HG03097 (cell line): ENCODE data around the gene RFK.
A peak's percentile ranks its signal among the peaks of the same experiment; 100 is the strongest.
"Not testable (repeated sequence)": the region's sequence is repeated elsewhere in the genome, so short reads cannot be mapped to it uniquely, and the experiment has no call there.

Experiments used
- ATAC-seq: cut with Tn5 transposase; IDR thresholded peaks from one replicate; pipeline ENCODE4 v1.9.1; 2021; ENCODE audit not compliant: unreplicated experiment, low FRiP score

RFK gene

GRCh38 chr9:76394195-76394959 lies at the start of gene RFK:
Gene RFK, minus strand, starts transcription at chr9:76394426. Its CDS starts 255 bp downstream, at chr9:76394171.
- peak; percentile 69 for ATAC-seq

DNA sequence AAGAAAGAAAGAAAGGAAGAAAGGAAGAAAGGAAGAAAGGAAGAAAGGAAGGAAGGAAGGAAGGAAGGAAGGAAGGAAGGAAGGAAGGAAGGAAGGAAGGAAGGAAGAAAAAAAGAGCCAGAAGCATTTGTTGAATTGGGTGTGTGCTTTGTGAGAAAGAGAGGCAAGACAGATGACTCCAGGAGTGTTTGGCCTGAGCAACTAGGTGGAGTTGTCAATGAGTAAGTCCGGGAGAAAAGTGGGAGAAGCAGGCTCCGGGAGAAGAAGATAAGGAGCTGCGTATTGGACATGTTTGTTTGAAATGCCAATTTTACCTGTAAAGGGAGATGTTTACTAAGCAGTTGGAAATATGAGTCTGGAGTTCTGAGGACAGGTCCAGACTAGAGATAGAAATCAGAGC lies 49.7 kb upstream of the RFK start:
- ATAC-seq = no peak

GRCh38 chr9:76441551-76442322 lies 47.5 kb upstream of the RFK start:
- ATAC-seq = peak; percentile 66

GRCh38 chr9:76438841-76439588 lies 44.8 kb upstream of the RFK start:
- peak; percentile 61 for ATAC-seq

DNA sequence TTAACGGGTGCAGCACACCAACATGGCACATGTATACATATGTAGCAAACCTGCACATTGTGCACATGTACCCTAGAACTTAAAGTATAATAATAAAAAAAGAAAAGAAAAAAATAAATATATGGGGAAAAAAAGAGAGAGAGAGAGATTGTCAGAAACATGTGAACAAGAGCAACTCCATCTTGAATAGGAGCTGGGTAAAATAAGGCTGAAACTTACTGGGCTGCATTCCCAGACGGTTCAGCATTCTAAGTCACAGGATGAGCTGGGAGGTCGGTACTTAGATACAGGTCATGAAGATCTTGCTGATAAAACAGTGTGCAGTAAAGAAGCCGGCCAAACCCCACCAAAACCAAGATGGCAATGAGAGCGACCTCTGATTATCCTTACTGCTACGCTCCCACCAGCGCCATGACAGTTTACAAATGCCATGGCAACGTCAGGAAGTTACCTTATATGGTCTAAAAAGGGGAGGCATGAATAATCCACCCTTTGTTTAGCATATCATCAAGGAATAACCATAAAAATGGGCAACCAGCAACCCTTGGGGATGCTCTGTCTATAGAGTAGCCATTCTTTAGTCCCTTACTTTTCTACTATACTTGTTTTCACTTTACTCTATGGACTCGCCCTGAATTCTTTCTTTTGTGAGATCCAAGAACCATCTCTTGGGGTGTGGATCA lies 42.9 kb upstream of the RFK start:
- not testable (repeated sequence) for ATAC-seq

GRCh38 chr9:76434897-76435296 lies 40.7 kb upstream of the RFK start:
- ATAC-seq = not testable (repeated sequence)

DNA sequence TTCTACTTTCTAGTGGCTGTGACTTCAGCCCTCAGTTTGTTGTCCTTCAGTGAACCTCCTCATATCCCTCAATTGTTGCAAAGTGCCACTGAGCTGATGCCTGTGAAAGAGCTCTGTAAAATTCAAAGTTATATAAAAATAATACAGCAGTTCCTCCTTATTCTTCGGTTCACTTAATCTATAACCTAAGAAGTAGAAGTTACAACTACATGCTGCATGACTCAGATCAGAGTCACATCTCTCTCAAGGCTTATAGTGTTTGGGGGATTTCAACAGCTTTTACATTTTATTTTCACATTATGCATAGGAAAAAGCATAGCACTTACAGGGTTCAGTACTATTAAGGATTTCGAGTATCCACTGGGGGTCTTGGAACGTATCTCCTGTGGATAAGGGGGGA lies 39.6 kb upstream of the RFK start:
- no peak for ATAC-seq

- ATAC-seq = no peak
Observed at GRCh38 chr9:76433406-76433805, 39.2 kb upstream of the RFK start.

DNA sequence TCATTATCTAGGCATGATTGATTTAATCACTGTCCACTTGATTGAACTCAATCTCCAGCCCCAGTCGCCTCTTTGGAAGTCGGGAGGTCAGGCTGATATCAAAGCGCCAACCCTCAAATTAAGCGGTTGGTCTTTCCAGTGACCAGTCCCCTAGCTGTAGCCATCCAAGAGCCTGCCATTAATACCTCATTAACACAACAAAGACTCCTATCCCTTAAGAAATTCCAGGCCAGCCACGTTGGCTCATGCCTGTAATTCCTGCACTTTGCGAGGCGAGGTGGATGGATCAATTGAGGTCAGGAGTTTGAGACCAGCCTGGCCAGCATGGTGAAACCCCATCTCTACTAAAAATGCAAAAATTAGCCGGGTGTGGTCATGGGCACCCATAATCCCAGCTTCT lies 37.4 kb upstream of the RFK start:
- no peak for ATAC-seq

GRCh38 chr9:76426807-76427419 lies 32.7 kb upstream of the RFK start:
- ATAC-seq = no peak

DNA sequence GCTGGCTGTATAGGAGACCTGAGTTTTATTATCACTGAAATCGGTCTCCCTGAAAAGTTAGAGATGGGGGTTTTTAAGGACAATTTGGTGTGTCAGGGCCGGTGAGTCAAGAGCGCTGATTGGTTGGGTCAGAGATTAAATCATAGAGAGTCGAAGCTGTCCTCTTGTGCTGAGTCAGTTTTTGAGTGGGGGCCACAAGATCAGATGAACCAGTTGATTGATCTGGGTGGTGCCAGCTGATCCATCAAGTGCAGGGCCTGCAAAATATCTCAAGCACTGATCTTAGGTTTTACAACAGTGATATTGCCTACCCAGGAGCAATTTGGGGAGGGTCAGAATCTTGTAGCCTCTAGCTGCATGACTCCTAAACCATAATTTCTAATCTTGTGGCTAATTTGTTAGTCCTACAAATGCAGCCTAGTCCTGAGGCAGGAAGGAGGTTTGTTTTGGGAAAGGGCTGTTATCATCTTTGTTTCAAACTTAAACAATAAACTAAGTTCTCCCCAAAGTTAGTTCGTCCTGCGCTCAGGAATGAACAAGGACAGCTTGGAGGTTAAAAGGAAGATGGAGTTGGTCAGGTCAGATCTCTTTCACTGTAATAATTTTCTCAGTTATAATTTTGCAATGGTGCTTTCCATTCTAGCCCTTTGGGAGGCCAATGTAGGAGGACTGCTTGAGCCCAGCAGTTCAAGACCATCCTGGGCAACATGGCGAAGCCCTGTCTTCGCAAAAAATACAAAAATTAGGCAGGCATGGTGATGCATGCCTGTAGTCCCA lies 31.6 kb upstream of the RFK start:
- no peak for ATAC-seq

GRCh38 chr9:76424491-76424890 lies 30.3 kb upstream of the RFK start:
- ATAC-seq = no peak

GRCh38 chr9:76423216-76424177 lies 29.3 kb upstream of the RFK start:
- ATAC-seq = no peak

GRCh38 chr9:76419782-76420380 lies 25.7 kb upstream of the RFK start:
- no peak for ATAC-seq

- ATAC-seq = no peak
Observed at GRCh38 chr9:76417394-76417793, 23.2 kb upstream of the RFK start.

DNA sequence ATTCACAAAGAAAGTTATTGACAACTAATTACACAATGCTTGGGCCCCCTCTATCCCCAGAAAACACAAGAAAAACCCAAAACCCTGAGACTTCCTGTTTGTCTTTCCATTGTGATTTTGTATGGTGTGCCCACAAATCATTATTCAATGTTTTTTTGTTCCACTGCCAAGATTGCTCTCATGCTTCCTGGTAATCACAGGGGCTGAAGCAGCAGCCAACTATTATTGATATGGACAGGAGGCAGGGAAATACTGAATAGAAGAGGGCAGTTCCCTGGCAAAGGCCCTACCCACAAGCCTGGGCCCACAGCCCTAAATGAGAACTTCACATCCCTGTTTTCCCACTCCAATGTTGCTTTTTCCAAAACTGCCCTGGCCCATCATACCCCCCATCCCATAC lies 21.5 kb upstream of the RFK start:
- ATAC-seq = no peak

- no peak for ATAC-seq
Observed at GRCh38 chr9:76415154-76415553, 20.9 kb upstream of the RFK start.

- peak; percentile 79 for ATAC-seq
Observed at GRCh38 chr9:76414661-76415060, 20.4 kb upstream of the RFK start.
